ENCODE results near the gene RETSAT. TPM values are rescaled to one million over a fixed set of nuclear protein-coding genes. Genes with fewer than 3 reads are reported as not detected.

The RETSAT gene
- polyA plus RNA-seq (2013), result 19.1 and 20.6 TPM in 2 replicates

DNA sequence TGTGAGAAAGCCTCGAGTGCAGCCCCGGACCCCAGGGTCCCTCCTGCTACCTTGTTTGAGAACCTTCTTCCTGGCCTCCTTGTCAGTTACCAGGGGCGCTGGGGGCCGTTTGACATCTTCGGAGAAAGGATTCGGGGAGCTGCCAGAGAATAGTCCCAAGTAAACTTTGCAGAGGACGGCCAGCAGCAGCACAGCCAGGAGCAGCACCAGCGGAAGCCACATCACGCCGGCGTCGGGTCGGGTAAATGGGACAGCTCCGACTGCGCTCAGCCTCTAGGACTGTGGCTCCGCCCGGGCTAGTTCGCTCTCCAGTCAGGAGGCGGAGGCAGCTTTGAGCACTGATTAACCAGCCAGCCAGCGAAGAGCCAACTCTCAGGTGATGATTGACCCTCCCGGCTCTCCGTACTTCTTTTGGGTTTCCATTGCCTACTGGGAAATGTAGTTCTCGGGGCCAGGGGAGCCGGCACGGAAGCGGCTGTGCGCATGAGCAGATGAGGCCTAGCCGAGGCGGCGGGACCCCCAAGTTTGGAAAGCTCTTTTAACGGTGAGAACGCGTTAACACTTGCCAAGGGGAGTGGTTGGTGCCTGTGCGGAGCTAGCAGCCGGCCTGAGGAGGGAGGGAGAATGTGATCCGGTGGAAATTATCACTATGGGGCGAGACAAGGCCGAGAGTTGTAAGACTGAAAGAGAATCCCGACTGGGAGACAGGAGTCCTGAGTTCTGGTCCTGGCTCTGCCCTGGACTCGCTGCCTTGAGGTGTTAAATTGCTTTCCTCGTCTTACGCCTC lies at the start of gene RETSAT, which contains the start of gene ELMOD3:
Gene RETSAT, minus strand, starts transcription at position 243 of the 787 bp plus-strand sequence. Its CDS starts 21 bp downstream, at position 222.
Gene ELMOD3, plus strand, starts transcription at position 484 of the 787 bp plus-strand sequence. CDS start 2,430 bp downstream, outside the sequence.
- H2AK5ac ChIP-seq (ENCODE audit: low read length), result no peak within 1 kb of the TSS
- H2BK120ac ChIP-seq (ENCODE audit: insufficient read depth, low read length, poor library complexity), result no peak within 1 kb of the TSS
- DNase-seq, result peak; percentile 99
- peak within 1 kb of the TSS; percentile 83 for H3K18ac ChIP-seq (ENCODE audit: low read length)
- H2AFZ ChIP-seq (ENCODE audit: insufficient read depth, low read length, poor library complexity), result peak within 1 kb of the TSS; percentile 64
- no peak within 1 kb of the TSS for H2BK12ac ChIP-seq (ENCODE audit: low read length)
- H4K8ac ChIP-seq (ENCODE audit: low read depth, low read length), result peak within 1 kb of the TSS; percentile 97
- H3K79me2 ChIP-seq (ENCODE audit: control insufficient read depth, insufficient read depth, low read length, poor library complexity), result peaks cover 2% of the 10 kb centered on the region
- no peaks in the 10 kb centered on the region for H3K9me3 ChIP-seq (ENCODE audit: insufficient read depth, low read depth, low read length)
- H3K4me3 ChIP-seq (ENCODE audit: low read depth, low read length), result peak within 1 kb of the TSS; percentile 82
- peak within 1 kb of the TSS; percentile 48 for H3K4ac ChIP-seq (ENCODE audit: low read depth, low read length)
- H4K12ac ChIP-seq (ENCODE audit: low read depth, low read length), result peak within 1 kb of the TSS; percentile 94
- H3K4me2 ChIP-seq (ENCODE audit: low read length), result peak within 1 kb of the TSS; percentile 92
- peaks cover 2% of the 10 kb centered on the region for H3K79me1 ChIP-seq (ENCODE audit: low read length)
- peak within 1 kb of the TSS; percentile 67 for H4K91ac ChIP-seq (ENCODE audit: low read depth, low read length)
- no peaks in the 10 kb centered on the region for H3K27me3 ChIP-seq (ENCODE audit: insufficient read depth, low read length)
- H3K23ac ChIP-seq (ENCODE audit: low read length), result no peak within 1 kb of the TSS
- peak within 1 kb of the TSS; percentile 24 for H3K27ac ChIP-seq (ENCODE audit: low read depth, low read length)
- peaks cover 0 to 4% of the 10 kb centered on the region in 2 experiments for H3K4me1 ChIP-seq (ENCODE audit: control insufficient read depth in 1 of 2, insufficient read depth in 2 of 2, low read length in 2 of 2)
- H3K36me3 ChIP-seq (ENCODE audit: control insufficient read depth in 1 of 2, insufficient read depth in 2 of 2, low read length in 2 of 2), result peaks cover 11 to 29% of the 10 kb centered on the region in 2 experiments
- peak within 1 kb of the TSS; percentile 89 for H3K9ac ChIP-seq (ENCODE audit: low read length)
- peak within 1 kb of the TSS; percentile 87 for H3K14ac ChIP-seq (ENCODE audit: low read length)
- peak within 1 kb of the TSS; percentile 53 for H2BK5ac ChIP-seq (ENCODE audit: low read depth, low read length, poor library complexity)
- no CpG with 5 or more reads among the region's 42 CpGs for WGBS (ENCODE audit: extremely low coverage, insufficient coverage, insufficient read length)

DNA sequence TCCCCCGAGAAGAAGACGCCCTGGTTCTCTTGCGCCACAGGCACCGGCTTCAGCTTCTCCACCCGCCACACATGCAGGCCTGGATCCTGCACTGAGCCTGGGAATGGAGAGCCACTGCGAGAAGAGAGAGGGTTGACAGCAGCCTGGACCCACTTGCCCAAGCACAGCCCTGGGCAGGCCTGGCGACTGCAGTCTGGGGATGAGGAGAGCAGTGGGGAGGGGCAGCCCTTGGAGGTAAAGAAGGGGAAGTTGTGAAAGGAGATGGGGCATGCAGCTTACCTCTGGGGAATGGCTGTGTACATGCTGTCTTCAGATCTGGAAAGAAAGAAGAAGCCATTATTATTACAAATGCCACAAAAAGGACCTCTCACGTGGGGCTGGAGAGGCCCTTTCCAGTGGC lies 47.5 kb upstream of the RETSAT start:
- Histone ChIP-seq H2AK5ac (ENCODE audit: low read length) (no peak overlapping the region), H3K4me1 (ENCODE audit: control insufficient read depth in 1 of 2, insufficient read depth in 2 of 2, low read length in 2 of 2) (peaks cover 15% of the 10 kb centered on the region in 2 experiments), H3K14ac (ENCODE audit: low read length) (no peak overlapping the region), H4K91ac (ENCODE audit: low read depth, low read length) (no peak overlapping the region), H4K8ac (ENCODE audit: low read depth, low read length) (no peak overlapping the region), H2AFZ (ENCODE audit: insufficient read depth, low read length, poor library complexity) (no peak overlapping the region), H4K12ac (ENCODE audit: low read depth, low read length) (no peak overlapping the region), H2BK12ac (ENCODE audit: low read length) (no peak overlapping the region), H3K4me3 (ENCODE audit: low read depth, low read length) (no peak overlapping the region), H3K4me2 (ENCODE audit: low read length) (no peak overlapping the region), H3K36me3 (ENCODE audit: control insufficient read depth in 1 of 2, insufficient read depth in 2 of 2, low read length in 2 of 2) (peaks cover 33 to 36% of the 10 kb centered on the region in 2 experiments), H3K79me1 (ENCODE audit: low read length) (no peaks in the 10 kb centered on the region), H3K23ac (ENCODE audit: low read length) (no peak overlapping the region), H3K4ac (ENCODE audit: low read depth, low read length) (no peak overlapping the region), H3K27me3 (ENCODE audit: insufficient read depth, low read length) (no peaks in the 10 kb centered on the region), H2BK5ac (ENCODE audit: low read depth, low read length, poor library complexity) (no peak overlapping the region), H3K27ac (ENCODE audit: low read depth, low read length) (no peak overlapping the region), H3K9me3 (ENCODE audit: insufficient read depth, low read depth, low read length) (no peaks in the 10 kb centered on the region), H3K9ac (ENCODE audit: low read length) (no peak overlapping the region), H3K18ac (ENCODE audit: low read length) (no peak overlapping the region), H3K79me2 (ENCODE audit: control insufficient read depth, insufficient read depth, low read length, poor library complexity) (no peaks in the 10 kb centered on the region), H2BK120ac (ENCODE audit: insufficient read depth, low read length, poor library complexity) (no peak overlapping the region)
- no CpG with 5 or more reads among the region's 8 CpGs for WGBS (ENCODE audit: extremely low coverage, insufficient coverage, insufficient read length)
- DNase-seq, result no peak

DNA sequence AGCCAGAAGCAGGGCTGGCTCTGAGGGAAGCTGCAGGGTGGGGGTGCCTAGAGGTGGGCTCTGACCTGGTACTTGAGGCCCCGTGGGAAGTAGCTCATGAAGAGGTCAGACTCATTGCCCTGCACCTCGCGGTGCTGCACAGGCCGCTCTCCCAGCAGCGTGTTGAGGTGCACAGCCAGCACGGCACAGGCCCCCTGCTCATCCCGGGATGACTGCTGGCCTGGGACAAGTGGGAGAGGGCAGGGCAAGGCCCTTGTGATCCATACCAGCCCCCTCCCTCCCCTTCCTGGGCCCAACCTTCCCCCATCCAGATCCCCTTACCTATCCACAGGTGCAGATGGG lies 47.1 kb upstream of the RETSAT start:
- WGBS (ENCODE audit: extremely low coverage, insufficient coverage, insufficient read length), result no CpG with 5 or more reads among the region's 7 CpGs
- no peak for DNase-seq
- no peak overlapping the region for H3K18ac ChIP-seq (ENCODE audit: low read length)

DNA sequence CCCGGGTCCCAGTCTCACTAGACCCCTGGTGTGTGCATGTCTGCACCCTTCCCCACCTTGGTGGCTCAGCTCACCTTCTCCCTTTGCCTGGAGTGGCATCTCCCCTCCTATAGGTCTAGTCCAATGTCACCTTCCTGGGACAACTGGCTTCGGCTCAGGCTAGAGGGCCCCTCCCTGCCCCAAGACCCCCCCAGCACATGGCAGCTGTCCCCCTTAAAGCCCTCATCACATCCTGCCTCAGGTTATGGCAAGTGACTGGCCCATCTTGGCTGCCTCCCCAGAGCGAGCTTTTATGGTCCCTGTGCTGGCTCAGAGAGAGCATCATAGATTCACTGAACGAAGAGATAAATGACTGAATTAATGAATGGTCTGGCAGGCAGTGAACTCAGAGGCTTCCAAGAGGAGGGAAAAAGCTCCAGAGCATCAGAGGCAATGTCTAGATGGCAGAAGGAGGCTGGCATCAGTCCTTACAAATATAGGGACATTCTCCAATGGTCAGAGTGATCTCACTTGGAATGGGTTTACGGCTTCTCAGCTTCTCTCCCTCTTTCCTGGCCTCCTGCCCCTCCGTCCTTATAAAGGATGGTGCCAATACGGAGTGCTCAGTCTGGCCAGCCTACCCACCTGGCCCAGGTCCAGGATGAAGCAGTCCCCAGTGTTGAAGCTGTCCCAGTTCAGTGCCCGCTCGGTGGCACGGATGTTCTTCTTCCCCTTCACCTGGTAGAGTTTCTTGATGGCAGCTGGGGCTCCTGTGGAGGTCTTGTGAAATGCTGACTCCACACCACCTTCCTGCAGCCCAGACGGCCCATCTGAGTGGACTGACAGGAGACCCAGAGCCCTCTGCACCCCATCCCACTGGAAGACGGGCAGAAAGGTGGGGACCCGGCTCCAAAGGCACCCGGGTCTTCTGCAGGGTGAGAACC lies 46.5 kb upstream of the RETSAT start:
- H3K4ac ChIP-seq (ENCODE audit: low read depth, low read length), result no peak overlapping the region
- peaks cover 4% of the 10 kb centered on the region for H3K79me1 ChIP-seq (ENCODE audit: low read length)
- H3K9me3 ChIP-seq (ENCODE audit: insufficient read depth, low read depth, low read length), result no peaks in the 10 kb centered on the region
- no peak overlapping the region for H4K12ac ChIP-seq (ENCODE audit: low read depth, low read length)
- H3K23ac ChIP-seq (ENCODE audit: low read length), result no peak overlapping the region
- no peaks in the 10 kb centered on the region for H3K79me2 ChIP-seq (ENCODE audit: control insufficient read depth, insufficient read depth, low read length, poor library complexity)
- H3K27ac ChIP-seq (ENCODE audit: low read depth, low read length), result no peak overlapping the region
- no peak overlapping the region for H2AFZ ChIP-seq (ENCODE audit: insufficient read depth, low read length, poor library complexity)
- no peak overlapping the region for H2BK12ac ChIP-seq (ENCODE audit: low read length)
- no peaks in the 10 kb centered on the region for H3K27me3 ChIP-seq (ENCODE audit: insufficient read depth, low read length)
- H2BK5ac ChIP-seq (ENCODE audit: low read depth, low read length, poor library complexity), result no peak overlapping the region
- H2BK120ac ChIP-seq (ENCODE audit: insufficient read depth, low read length, poor library complexity), result no peak overlapping the region
- H3K4me2 ChIP-seq (ENCODE audit: low read length), result no peak overlapping the region
- H4K91ac ChIP-seq (ENCODE audit: low read depth, low read length), result no peak overlapping the region
- no CpG with 5 or more reads among the region's 14 CpGs for WGBS (ENCODE audit: extremely low coverage, insufficient coverage, insufficient read length)
- H3K4me3 ChIP-seq (ENCODE audit: low read depth, low read length), result no peak overlapping the region
- H3K18ac ChIP-seq (ENCODE audit: low read length), result no peak overlapping the region
- peaks cover 21 to 23% of the 10 kb centered on the region in 2 experiments for H3K4me1 ChIP-seq (ENCODE audit: control insufficient read depth in 1 of 2, insufficient read depth in 2 of 2, low read length in 2 of 2)
- H3K36me3 ChIP-seq (ENCODE audit: control insufficient read depth in 1 of 2, insufficient read depth in 2 of 2, low read length in 2 of 2), result peaks cover 33 to 36% of the 10 kb centered on the region in 2 experiments
- no peak overlapping the region for H4K8ac ChIP-seq (ENCODE audit: low read depth, low read length)
- DNase-seq, result no peak
- no peak overlapping the region for H3K14ac ChIP-seq (ENCODE audit: low read length)
- H3K9ac ChIP-seq (ENCODE audit: low read length), result no peak overlapping the region
- H2AK5ac ChIP-seq (ENCODE audit: low read length), result no peak overlapping the region

More for the DNA sequence above, 47.1 kb upstream of the RETSAT start:
- Histone ChIP-seq H4K12ac (ENCODE audit: low read depth, low read length) (no peak overlapping the region), H3K79me1 (ENCODE audit: low read length) (peaks cover under 1% of the 10 kb centered on the region), H3K79me2 (ENCODE audit: control insufficient read depth, insufficient read depth, low read length, poor library complexity) (no peaks in the 10 kb centered on the region), H3K23ac (ENCODE audit: low read length) (no peak overlapping the region), H3K4me3 (ENCODE audit: low read depth, low read length) (no peak overlapping the region), H3K36me3 (ENCODE audit: control insufficient read depth in 1 of 2, insufficient read depth in 2 of 2, low read length in 2 of 2) (peaks cover 33 to 36% of the 10 kb centered on the region in 2 experiments), H3K4ac (ENCODE audit: low read depth, low read length) (no peak overlapping the region), H3K14ac (ENCODE audit: low read length) (no peak overlapping the region), H2AK5ac (ENCODE audit: low read length) (no peak overlapping the region), H4K91ac (ENCODE audit: low read depth, low read length) (no peak overlapping the region), H2BK5ac (ENCODE audit: low read depth, low read length, poor library complexity) (no peak overlapping the region), H3K4me2 (ENCODE audit: low read length) (no peak overlapping the region), H3K9ac (ENCODE audit: low read length) (no peak overlapping the region), H4K8ac (ENCODE audit: low read depth, low read length) (no peak overlapping the region), H3K4me1 (ENCODE audit: control insufficient read depth in 1 of 2, insufficient read depth in 2 of 2, low read length in 2 of 2) (peaks cover 17 to 19% of the 10 kb centered on the region in 2 experiments), H2BK12ac (ENCODE audit: low read length) (no peak overlapping the region), H2AFZ (ENCODE audit: insufficient read depth, low read length, poor library complexity) (no peak overlapping the region), H3K27me3 (ENCODE audit: insufficient read depth, low read length) (no peaks in the 10 kb centered on the region), H3K9me3 (ENCODE audit: insufficient read depth, low read depth, low read length) (no peaks in the 10 kb centered on the region), H2BK120ac (ENCODE audit: insufficient read depth, low read length, poor library complexity) (no peak overlapping the region), H3K27ac (ENCODE audit: low read depth, low read length) (no peak overlapping the region)
